SKM-1 (cell line): ENCODE measurements around the gene BLCAP.

Source experiments
- DNase-seq: peaks from one replicate; lab custom pipeline; 2025; ENCODE audit not compliant: unreplicated experiment; lab: John Stamatoyannopoulos, UW

BLCAP gene

DNA sequence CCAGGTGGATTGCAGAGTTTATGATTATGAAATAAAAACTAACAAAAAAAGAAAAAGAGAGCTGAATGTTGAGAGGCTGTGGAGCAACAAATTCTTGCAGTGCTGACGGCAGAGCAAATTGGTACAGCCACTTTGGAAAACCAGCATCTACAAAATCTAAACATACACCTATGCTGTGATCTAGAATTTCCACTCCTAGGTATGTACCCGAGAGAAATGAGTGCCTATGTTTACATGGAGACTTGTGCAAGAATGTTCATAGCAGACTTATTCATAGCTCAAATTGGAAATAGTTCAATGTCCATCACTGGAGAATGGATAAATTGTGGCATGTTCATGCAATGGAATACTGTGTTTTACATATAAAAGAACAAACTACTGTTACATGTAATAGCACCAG is 3.0 kb upstream of the BLCAP start:
- no peak for DNase-seq

- no peak for DNase-seq
Measured at GRCh38 chr20:37529968-37530600, 2.4 kb upstream of the BLCAP start.

DNA sequence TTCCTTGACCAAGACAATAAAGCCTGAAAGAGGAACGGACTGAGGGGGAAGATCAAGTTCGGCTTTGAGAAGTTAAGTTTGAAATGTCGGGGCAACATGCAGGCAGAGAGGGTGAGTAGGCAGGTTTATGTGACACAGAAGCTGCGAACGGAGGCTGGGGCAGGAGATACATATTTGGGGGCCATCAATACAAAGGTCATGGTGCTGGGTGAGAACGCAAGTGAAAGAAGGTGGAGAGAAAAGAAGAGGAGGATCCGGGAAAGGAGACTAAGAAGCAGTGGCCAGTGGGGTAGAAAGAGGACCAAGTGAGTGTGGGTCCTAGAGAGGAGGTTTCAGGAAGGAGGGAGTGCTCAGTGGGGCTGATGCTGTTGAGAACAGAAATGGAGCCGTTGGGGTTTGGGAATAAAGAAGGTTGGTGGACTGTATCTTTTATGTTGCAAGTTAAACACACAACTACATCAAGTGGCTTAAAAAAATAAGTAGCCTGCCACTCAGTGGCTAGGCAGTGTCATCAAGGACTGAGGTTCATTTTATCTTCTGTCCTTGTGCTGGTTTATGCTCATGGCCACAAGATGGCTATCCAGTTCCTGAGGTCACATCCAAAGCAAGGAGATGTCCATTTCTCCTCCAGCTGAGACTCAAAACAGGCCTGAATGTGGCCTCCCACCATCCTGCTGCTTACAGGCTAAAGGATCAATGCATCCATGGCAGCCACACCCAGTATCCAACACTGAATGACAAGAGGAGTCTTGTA is 1.7 kb upstream of the BLCAP start:
- DNase-seq, result no peak

GRCh38 chr20:37528446-37529213 is 954 bp upstream of the BLCAP start:
- DNase-seq, result no peak

GRCh38 chr20:37526839-37527637 is 638 bp downstream of the BLCAP start:
- peak; percentile 14 for DNase-seq

GRCh38 chr20:37526238-37526838 is 1.3 kb downstream of the BLCAP start:
- no peak for DNase-seq

GRCh38 chr20:37525810-37526209 is 1.9 kb downstream of the BLCAP start:
- DNase-seq, result no peak

DNA sequence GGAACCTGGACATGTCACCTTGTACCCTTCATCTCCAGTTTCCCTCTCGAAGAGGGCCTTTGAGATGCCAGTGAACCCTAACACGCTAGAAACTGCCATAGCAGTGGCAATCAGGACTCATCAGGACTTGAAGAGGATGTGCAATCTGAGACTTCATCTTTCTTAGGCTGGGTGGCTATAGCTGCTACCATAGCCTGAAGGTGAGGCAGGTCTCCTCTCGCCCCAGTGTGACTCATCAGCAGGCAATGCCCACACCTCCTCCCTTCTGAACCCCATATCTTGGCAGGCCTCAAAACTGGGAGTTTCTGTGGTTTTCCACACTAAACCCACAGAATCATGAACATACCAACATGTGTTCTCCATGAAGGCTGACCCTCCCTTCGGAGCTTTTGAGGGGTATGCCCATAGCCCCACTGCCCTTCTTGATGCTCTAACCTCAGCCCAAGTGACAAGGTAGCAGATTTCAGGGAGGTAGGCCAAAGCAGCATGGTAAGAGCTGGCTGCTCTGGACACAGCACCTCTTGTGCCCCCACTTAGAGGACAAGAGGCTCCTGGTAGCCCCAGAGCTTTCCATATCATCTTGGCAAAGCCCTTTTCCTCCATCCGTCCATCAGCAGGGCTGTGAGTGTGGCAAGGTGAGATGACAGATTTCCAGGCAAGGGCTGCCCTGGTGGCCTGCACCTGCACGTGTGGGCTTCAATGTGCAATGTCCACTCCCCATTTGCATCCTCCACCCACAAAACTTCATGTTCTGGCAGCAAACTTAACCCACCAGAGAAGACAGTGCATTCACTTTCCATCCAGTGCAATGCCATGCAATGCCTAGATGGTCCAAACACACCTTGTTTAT is 2.6 kb downstream of the BLCAP start:
- DNase-seq, result no peak

- no peak for DNase-seq
Measured at GRCh38 chr20:37523911-37524700, 3.6 kb downstream of the BLCAP start.

DNA sequence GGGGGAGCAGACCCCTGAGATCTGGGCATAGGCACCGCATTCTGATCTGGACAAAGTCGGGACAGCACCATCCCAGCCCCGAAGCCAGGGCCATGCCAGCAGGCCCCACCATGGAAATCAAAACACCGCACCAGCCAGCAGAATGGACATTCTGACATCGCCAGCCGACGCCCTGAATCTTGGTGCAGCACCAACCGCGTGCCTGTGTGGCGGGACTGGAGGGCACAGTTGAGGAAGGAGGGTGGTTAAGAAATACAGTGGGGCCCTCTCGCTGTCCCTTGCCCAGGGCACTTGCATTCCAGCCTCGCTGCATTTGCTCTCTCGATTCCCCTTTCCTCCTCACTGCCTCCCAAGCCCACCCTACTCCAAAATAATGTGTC is 4.7 kb downstream of the BLCAP start:
- DNase-seq, result no peak

DNA sequence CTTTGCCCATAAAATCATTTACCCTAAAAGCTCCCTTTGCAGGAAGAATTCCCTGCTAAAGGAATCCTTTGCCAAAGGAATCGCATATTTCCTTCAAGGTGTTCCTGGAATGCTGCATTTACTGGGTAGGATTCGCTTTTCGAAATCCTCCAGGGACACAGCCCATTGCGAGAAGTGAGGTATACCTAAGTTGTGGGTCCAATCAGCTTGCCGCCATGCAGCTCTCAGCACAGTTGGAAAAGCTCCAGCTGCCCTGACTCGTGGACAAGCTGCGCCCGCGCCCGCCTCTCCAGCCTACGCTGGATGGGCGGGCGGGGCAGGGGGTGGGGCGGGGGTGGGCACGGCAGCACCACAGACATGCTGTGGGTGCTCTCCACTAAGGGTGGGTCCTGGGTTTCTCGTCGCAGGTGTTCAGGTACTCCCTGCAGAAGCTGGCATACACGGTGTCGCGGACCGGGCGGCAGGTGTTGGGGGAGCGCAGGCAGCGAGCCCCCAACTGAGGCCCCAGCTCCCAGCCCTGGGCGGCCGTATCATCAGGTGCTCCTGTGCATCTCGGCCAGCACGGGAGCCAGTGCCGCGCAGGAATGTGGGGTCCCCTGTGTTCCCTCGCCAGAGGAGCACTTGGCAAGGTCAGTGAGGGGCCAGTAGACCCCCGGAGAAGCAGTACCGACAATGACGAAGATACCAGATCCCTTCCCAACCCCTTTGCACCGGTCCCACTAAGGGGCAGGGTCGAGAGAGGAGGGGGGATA is 5.2 kb downstream of the BLCAP start:
- no peak for DNase-seq

- no peak for DNase-seq
Measured at GRCh38 chr20:37521061-37521771, 6.5 kb downstream of the BLCAP start, which contains the start of gene NNAT. TSS of gene NNAT (plus strand) at chr20:37521250. CDS start at chr20:37521332, 82 bp downstream.

- no peak for DNase-seq
Measured at GRCh38 chr20:37520419-37520955, 7.2 kb downstream of the BLCAP start.

DNA sequence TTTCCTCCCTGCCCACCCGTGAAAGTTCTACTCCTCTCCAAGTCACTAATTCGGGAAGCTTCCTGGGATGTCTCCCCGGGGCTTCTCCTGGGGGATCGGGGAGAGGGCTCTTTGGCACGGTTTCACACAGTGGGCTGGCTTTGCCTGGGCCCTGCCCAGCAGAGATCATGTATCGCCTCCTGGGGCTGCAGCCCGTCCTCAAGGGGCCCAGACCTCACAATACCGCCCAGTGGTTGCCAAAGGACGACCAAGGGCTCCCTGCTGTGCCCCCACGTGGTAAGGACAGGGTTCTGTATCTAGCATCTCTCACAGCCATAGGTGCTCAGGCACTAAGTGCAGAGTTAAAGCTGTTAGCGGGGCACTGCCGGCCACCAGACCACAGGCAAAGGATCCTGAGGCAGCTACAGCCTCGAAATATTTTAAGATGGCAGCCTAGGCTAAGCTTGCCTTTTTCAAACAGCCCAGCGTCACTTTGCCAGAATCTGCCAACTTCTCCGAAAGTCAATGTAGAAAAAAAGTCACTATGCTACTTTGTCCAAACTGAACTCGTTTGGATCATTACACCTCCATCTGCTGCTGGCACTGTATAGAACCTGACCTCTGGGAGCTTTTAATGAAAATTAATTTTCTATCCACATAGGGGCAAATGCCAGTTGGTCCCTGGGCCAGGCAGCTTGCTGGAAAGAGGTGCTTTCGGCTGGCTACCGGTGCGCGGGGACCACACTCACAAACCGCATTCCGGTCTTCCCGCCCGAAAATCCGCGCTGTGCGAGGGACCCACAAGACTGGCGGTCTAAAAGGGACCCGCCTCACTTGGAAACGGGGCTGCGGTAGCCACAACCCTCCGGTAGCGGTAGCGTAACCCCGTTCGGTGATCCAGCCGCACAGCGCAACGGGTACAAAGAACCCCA is 7.9 kb downstream of the BLCAP start:
- no peak for DNase-seq

DNA sequence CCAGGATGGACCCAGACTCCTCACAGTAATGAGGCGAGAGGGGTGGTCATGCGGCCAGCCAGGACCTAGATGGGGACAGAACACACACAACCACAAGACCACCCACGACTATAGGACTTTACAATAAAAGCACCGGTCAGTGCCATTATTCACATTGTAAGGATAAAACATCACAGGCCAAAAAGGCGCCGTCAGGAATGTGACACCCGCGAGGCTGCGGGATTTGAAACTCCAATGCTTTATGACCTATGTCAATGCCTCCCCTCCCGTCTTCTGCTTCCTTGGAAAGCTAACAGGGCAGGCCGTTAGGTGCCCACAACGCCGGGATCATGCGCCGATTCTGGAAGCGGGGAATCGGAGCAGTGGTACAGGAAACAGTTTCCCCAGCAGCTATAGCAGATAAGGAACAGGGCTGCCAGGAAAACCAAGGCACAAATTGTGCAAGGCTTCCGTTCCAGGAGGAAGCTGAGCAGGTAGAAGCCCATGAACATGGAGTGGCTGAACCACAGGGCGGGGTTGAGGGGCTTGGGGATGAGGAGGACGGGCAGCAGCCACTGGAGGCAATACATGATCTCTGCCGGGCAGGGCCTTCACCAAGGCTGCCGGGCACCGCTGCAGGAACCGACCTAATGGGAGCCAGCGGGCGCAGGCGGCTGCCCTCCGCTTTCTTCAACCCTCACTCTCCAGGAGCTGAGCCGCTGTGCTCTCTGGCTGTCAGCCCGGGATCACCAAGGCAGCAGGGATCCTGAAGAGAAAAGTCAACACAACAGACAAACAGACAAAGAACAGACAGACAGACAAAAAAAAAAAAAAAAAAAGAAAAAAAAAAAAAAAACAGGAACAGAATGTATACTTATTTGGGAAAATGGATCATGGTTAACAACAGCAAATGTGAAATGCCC is 8.8 kb downstream of the BLCAP start:
- DNase-seq, result no peak
